Suprapubic skin (tissue), 3 donors: ENCODE results near the gene EML1.

Source experiments
- POLR2A ChIP-seq, 2 donors: fragments of 450-650 bp; IDR thresholded peaks; one replicate each; pipeline ENCODE4 v1.6.1; 2017; ENCODE audit warnings: antibody characterized with exemption in 2 of 2, mild to moderate bottlenecking in 2 of 2, moderate library complexity in 2 of 2
- TF ChIP-seq, protein P1 (sequence below), 2 donors: fragments of 200-600 bp in 1 of 2; fragments of 450-650 bp in 1 of 2; sonication (generic) in 1 of 2; IDR thresholded peaks; one replicate each; pipeline ENCODE4 v1.5.1; 2016 to 2019; ENCODE audit warnings: antibody characterized with exemption in 2 of 2, mild to moderate bottlenecking in 1 of 2, moderate library complexity in 1 of 2

DNA sequence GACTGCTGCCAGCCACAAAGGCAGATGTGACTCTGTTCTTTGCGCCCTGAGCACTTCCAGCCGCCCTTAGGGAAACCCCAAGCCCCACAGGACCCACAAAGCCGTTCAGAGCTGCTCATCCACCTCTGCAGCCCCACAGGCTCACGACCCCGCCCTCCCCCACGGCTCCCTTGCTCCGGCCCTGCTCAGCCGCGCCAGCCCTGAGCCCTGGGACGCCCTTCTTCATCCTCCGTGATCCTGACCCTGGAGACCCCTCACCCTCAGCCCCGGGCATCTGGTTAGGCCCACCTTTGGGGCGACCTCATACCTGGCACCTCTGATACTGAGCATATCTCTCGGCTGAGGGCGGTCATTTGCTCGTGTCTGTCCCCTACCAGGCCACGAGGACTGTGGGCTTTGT is 146.2 kb downstream of the EML1 start:
- TF ChIP-seq, protein P1, sequence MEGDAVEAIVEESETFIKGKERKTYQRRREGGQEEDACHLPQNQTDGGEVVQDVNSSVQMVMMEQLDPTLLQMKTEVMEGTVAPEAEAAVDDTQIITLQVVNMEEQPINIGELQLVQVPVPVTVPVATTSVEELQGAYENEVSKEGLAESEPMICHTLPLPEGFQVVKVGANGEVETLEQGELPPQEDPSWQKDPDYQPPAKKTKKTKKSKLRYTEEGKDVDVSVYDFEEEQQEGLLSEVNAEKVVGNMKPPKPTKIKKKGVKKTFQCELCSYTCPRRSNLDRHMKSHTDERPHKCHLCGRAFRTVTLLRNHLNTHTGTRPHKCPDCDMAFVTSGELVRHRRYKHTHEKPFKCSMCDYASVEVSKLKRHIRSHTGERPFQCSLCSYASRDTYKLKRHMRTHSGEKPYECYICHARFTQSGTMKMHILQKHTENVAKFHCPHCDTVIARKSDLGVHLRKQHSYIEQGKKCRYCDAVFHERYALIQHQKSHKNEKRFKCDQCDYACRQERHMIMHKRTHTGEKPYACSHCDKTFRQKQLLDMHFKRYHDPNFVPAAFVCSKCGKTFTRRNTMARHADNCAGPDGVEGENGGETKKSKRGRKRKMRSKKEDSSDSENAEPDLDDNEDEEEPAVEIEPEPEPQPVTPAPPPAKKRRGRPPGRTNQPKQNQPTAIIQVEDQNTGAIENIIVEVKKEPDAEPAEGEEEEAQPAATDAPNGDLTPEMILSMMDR (IDR thresholded peaks at IDR 0.05), result no peak
- TF ChIP-seq POLR2A (IDR thresholded peaks at IDR 0.05), result no peak
